HG03066 (cell line): ENCODE measurements around the gene GMDS.
"Not testable (repeated sequence)": the region's sequence is repeated elsewhere in the genome, so short reads cannot be mapped to it uniquely, and the experiment has no call there.

Experiments
- ATAC-seq: cut with Tn5 transposase; IDR thresholded peaks from one replicate; pipeline ENCODE4 v1.9.1; 2021; ENCODE audit warnings: low read depth; ENCODE audit not compliant: unreplicated experiment

Gene GMDS

DNA sequence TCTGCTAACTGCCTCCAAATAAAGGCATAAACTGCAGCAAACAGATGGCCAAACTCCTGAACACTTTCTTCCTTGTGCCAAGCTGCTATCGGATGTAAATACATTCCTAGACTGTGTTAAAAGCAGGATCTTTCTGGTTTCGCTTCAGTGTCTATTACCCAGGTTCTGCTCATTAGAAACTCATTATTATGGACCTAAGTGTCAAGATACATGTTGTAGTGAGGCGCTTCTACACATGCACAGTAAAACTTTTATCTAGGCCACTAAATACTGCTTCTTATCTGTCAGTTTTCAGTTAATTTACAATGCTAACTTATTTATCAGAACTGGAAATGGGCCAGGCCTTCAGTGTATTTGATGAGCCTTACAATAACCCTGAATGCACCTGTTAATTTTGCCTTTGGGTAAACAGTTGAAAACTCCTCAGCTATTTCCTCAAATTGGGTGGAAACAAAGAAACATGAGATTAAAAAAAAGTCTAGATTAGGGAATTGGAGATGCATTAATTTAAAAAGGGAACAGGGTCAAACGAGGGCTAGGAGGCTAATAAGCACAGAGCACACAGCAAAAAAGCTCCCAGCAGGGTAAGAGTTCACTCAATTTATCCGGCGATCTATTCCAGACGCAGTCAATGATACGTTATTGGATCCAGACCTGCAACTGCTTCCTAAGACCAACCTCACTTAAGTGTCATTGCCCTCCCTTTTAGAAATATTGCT lies 395.1 kb downstream of the GMDS start:
- no peak for ATAC-seq

DNA sequence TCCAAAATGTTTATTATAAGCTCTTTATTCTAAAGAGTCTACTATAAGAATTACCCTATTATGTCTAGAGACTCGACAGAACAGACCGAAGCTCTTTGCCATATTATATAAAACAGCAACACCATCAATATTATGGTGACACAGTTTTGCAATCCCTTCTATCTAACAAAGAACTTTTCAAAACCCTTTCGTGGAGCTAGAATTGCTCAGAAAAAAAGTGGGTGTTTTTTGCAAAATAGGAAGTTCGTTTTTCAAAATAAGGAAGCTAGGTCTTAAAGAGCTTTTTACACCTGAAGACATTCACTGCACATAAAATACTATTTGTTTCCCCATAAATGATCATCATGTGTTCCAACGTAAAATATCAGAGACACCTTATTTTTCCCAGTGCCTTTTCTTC lies 395.7 kb downstream of the GMDS start:
- ATAC-seq = no peak

DNA sequence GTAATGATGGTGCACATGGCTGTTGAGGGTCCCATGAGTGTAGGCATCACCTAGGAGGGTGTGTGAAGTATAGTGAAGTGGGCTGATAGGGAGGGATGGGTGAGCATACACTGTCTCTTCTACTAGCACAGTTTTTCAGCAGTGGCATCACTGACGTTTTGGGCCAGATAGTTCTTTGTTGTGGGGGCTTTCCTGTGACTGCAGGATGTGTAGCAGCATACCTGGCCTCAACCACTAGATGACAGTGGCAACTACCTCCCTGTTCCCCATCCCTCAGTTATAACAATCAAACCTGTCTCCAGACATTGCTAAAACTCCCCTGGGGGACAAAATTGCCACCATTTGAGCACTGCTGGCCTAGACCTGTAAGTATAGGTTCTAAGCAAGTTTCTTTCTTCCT lies 396.7 kb downstream of the GMDS start:
- ATAC-seq = no peak

- no peak for ATAC-seq
These were observed 398.8 kb downstream of the GMDS start for GRCh38 chr6:1846611-1847010.

DNA sequence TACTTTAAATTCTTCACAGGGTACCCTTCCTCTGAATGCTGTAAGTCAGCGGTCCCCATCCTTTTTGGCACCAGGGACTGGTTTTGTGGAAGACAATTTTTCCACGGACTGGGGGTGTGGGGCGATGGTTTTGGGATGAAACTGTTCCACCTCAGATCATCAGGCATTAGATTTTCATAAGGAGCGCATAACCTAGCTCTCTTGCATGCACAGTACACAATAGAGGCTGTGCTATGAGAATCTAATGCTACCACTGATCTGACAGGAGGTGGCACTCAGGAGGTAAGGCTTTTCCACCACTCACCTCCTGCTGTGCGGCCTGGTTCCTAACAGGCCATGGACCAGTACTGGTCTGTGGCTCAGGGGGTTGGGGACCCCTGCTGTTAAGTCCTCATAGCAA lies 399.9 kb downstream of the GMDS start:
- not testable (repeated sequence) for ATAC-seq

- no peak for ATAC-seq
These were observed 403.1 kb downstream of the GMDS start for GRCh38 chr6:1842334-1842733.

DNA sequence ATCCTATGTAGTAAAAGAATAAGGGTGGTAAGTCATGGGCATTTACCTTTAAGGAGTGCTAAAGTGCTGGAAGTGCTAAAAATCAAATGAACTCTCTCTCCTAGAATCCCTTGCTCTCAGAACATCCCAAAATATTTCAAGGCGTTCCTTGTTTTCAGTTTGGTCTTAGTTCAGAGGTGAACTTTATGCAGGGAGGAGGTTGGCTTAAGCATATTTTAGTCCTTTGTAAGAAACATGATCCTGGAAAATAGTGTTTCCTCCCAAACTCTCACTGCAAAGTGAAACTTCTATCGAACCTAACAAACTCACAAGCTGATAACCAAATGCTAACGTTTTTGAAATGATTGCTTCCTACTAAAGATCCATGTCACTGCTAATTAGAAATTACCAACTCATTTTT lies 404.3 kb downstream of the GMDS start:
- ATAC-seq = no peak

- no peak for ATAC-seq
These were observed 404.8 kb downstream of the GMDS start for GRCh38 chr6:1840491-1841121.

- no peak for ATAC-seq
These were observed 406.0 kb downstream of the GMDS start for GRCh38 chr6:1839361-1839760.

GRCh38 chr6:1838604-1839213 lies 406.7 kb downstream of the GMDS start:
- ATAC-seq = no peak

- ATAC-seq = no peak
These were observed 407.6 kb downstream of the GMDS start for GRCh38 chr6:1837826-1838225.

DNA sequence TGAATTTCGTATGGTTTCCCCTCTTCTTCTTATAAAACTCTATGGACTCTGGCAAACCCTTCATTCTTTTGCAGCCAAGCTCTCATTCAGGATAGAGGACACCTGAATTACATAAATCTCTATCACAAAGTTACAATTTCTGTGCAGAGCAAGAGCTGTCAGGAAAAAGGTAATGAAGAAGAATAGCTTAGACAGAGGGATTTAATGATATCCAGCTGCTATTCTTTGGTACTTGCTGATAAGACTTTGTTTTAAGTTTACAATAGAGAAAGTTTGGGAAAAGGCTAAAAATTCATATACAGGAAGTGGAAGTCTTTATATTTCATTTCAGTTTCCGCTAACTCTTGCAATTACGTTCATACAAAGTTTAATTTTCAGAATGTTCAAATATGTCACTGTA lies 408.7 kb downstream of the GMDS start:
- no peak for ATAC-seq

DNA sequence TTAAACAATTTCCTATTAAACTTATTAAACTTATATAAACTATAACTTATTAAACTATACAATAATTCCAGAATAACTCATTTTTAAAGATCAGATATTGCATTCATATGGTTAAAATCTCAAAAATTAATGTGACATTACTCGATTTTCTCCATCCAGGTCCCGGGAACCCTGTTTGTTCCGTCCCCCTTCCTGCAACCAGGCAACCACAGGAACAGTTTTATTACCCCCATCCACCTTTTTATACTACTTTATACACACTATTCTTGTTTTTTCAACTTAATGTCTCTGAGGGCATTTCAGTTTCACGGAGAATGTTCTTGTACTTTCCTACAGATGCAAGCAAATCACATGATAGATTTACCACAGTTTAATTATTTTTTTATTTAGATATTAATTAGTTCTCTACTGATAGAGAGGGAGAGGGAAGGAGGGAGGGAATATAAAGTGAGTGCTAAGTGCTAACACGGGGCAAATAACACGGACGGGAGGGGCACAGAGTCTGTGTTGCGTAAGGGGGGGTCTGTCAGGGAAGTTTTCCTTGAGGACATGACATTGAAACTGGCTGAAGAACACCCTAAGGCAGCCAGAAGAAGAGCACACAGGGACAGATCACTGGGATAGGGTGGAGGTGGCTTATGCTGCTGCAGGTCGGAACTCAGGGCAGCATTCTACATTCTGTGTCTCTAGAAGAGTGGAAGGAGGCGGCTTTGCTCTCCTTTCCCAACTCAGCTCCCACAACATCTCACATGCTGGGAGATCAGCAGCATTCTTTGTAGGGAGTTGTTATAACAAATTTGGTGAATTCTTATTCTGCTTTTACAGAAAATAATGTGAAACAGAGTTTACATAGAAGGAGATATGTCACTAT lies 410.5 kb downstream of the GMDS start:
- no peak for ATAC-seq

DNA sequence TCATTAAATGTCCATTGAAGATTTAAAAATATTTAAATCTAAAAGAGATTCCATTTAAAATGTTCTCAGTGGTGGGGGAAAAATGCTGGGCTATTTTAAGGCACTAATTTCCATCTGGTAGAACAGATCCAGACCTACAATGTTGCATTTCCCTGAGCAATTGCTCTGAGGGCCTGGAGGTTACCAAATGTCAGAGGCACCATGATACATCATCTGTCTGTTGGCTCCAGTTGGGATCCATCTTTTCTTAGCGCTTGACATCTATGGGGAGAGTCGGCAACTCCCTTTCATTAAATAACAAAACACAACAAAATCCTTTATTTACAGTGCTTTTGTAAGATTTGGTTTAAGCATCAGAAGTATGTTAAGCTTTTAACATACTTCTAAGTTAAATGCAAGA lies 411.2 kb downstream of the GMDS start:
- ATAC-seq = no peak

DNA sequence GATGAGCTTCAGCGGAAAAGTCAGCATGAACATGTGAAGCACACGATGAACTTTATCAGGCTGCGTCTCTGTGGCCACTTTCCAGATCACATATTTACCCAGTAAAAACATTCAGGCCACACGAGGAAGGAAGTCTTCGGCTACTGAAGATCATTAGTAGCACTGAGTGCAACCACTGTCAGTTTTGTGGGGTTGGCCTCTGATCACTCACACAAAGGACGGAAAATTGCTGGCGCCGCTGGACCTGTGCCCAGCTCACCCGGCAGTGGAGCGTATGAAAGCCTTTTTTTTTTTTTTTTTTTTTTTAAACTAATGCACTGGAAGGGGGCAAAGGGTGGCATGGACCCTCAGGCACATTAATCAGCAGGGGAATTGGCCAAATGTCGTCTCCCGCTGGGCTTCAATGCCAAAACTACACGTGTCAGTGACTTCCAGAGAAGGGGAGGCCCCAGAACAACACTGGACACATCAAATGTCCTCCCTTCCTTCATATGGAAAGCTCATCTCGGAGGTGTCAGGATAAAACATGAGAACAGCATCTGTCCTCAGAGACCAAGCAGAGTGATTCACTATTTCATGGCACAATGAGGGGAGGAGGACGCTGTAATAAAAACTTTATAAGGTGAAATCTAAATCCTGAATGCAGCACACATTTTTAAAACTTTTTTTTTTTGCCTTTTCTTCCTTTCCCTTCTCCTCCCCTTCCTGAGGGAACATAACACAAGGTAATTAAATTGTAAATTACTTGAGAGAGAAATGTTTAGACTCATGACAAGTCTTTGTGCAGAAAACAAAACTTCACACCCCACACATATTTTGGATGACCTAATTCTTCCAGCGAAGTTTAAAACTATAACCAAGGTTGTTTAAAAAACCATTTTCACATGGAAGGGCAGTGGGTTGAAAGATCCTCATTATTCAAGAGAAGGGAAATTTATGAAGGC lies 412.3 kb downstream of the GMDS start:
- no peak for ATAC-seq

GRCh38 chr6:1832358-1832757 lies 413.0 kb downstream of the GMDS start:
- ATAC-seq = no peak

- ATAC-seq = no peak
These were observed 417.2 kb downstream of the GMDS start for GRCh38 chr6:1827984-1828793.

DNA sequence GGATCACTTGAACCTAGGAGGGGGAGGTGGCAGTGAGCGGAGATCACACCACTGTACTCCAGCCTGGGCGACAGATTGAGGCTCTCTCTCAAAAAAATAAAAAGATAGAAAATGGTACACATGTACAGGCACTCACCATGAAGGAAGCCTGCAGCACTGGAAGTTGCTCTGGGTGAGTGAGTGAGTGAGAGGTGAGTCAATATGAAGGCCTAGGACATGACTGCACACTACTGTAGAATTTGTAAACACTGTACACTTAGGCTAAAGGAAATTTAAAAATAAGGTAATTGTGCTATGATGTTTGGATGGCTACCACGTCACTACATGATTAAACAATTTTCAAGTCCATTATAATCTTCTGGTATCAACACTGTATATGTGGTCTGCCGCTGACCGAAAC lies 419.5 kb downstream of the GMDS start:
- ATAC-seq = no peak

- ATAC-seq = no peak
These were observed 420.1 kb downstream of the GMDS start for GRCh38 chr6:1825277-1825676.
